SK-N-SH (cell line): ENCODE data around the gene SLC5A8. TPM values are rescaled to one million over a fixed set of nuclear protein-coding genes. Genes with fewer than 3 reads are reported as not detected.

Experiments
- CTCF ChIA-PET: fragments of 300-600, 350-600 bp; formaldehyde crosslinking; extraction: SDS; loops from one replicate; lab custom pipeline; 2021; lab: Yijun Ruan, JAX
- POLR2A ChIA-PET: fragments of 350-600 bp; sonication (Branson Sonifier 250); formaldehyde crosslinking; extraction: SDS; loops from one replicate; lab custom pipeline; 2020; ENCODE audit warnings: antibody characterized with exemption, inconsistent platforms; lab: Yijun Ruan, JAX
- DNase-seq: peaks from one replicate; pipeline ENCODE4 v3.0.0; 2012
- H2AFZ ChIP-seq: fragments of 200-600 bp; sonication (generic); 2 replicates; pipeline ENCODE4 v1.8.1; 2016; ENCODE audit warnings: antibody characterized with exemption, mild to moderate bottlenecking, low read depth
- H3F3A ChIP-seq: fragments of 200-600 bp; sonication (generic); replicated peaks from 2 replicates; pipeline ENCODE3; 2016; ENCODE audit warnings: antibody characterized with exemption, mild to moderate bottlenecking; ENCODE audit not compliant: insufficient read depth
- H3K27ac ChIP-seq, 2 experiments: fragments of 200-500 bp in 1 of 2; fragments of 200-600 bp in 1 of 2; sonication (Bioruptor generic) in 1 of 2; sonication (generic), shearing (Covaris generic) in 1 of 2; 2 replicates each; pipeline versions ENCODE4 v1.5.1 to v1.6.1; 2014 to 2016; ENCODE audit warnings: low read depth in 2 of 2, inconsistent platforms in 1 of 2, low read length in 1 of 2, mild to moderate bottlenecking in 1 of 2, mixed read lengths in 1 of 2
- H3K27me3 ChIP-seq: fragments of 200-600 bp; sonication (generic), shearing (Covaris generic); 2 replicates; pipeline ENCODE4 v1.6.1; 2016; ENCODE audit warnings: mixed run types; ENCODE audit not compliant: insufficient read depth
- H3K36me3 ChIP-seq, 2 experiments: fragments of 200-500 bp in 1 of 2; fragments of 200-600 bp in 1 of 2; sonication (Bioruptor generic) in 1 of 2; sonication (generic) in 1 of 2; replicated peaks in 1 of 2; 2 replicates each; pipeline versions ENCODE3 to v1.5.1; 2014 to 2016; ENCODE audit warnings: low read length in 1 of 2, mild to moderate bottlenecking in 1 of 2; ENCODE audit not compliant: insufficient read depth in 2 of 2, control insufficient read depth in 1 of 2
- H3K4me1 ChIP-seq, 2 experiments: fragments of 200-500 bp in 1 of 2; fragments of 200-600 bp in 1 of 2; sonication (Bioruptor generic) in 1 of 2; sonication (generic), shearing (Covaris generic) in 1 of 2; 2 replicates each; pipeline versions ENCODE4 v1.5.1 to v1.6.1; 2014 to 2016; ENCODE audit warnings: low read depth in 1 of 2, low read length in 1 of 2, mixed run types in 1 of 2; ENCODE audit not compliant: insufficient read depth in 2 of 2, control insufficient read depth in 1 of 2
- H3K4me2 ChIP-seq: fragments of 200-600 bp; sonication (generic), shearing (Covaris generic); 2 replicates; pipeline ENCODE4 v1.6.1; 2017; ENCODE audit warnings: mixed run types
- H3K4me3 ChIP-seq, 2 experiments: fragments of 200-500 bp in 1 of 2; fragments of 200-600 bp in 1 of 2; sonication (Bioruptor generic) in 1 of 2; sonication (generic), shearing (Covaris generic) in 1 of 2; 2 replicates each; pipeline versions ENCODE4 v1.5.1 to v1.8.1; 2014 to 2016; ENCODE audit warnings: low read depth in 2 of 2, inconsistent platforms in 1 of 2, low read length in 1 of 2, mild to moderate bottlenecking in 1 of 2, mixed read lengths in 1 of 2, moderate library complexity in 1 of 2
- H3K79me2 ChIP-seq: fragments of 200-600 bp; sonication (generic); 2 replicates; pipeline ENCODE4 v1.8.1; 2017; ENCODE audit warnings: mild to moderate bottlenecking; ENCODE audit not compliant: insufficient read depth
- H3K9ac ChIP-seq: fragments of 200-600 bp; sonication (generic); 2 replicates; pipeline ENCODE4 v1.6.1; 2017; ENCODE audit warnings: mixed run types
- H3K9me2 ChIP-seq: fragments of 200-600 bp; sonication (generic); 2 replicates; pipeline ENCODE4 v1.6.1; 2017; ENCODE audit warnings: mixed run types
- H3K9me3 ChIP-seq: fragments of 200-600 bp; sonication (generic); 2 replicates; pipeline ENCODE4 v1.6.1; 2017; ENCODE audit warnings: mixed run types, mild to moderate bottlenecking, moderate library complexity
- H4K20me1 ChIP-seq: fragments of 200-600 bp; sonication (generic); 2 replicates; pipeline ENCODE4 v1.6.1; 2017; ENCODE audit warnings: mild to moderate bottlenecking, mixed run types; ENCODE audit not compliant: insufficient read depth
- CTCF ChIP-seq: fragments of 200-600 bp; sonication (generic); IDR thresholded peaks from 2 replicates; pipeline ENCODE4 v1.6.1; 2017; ENCODE audit warnings: antibody characterized with exemption, mild to moderate bottlenecking, moderate library complexity
- EZH2phosphoT487 ChIP-seq: fragments of 200-600 bp; sonication (generic); IDR thresholded peaks from 2 replicates; pipeline ENCODE4 v1.6.1; 2017; ENCODE audit warnings: low read depth, mixed run types, mild to moderate bottlenecking, antibody characterized with exemption, moderate library complexity, borderline replicate concordance
- FOSL2 ChIP-seq: IDR thresholded peaks from 2 replicates; pipeline ENCODE4 v1.4.0; 2012; ENCODE audit warnings: low read depth, mild to moderate bottlenecking, moderate library complexity, borderline replicate concordance
- GABPA ChIP-seq: IDR thresholded peaks from 2 replicates; pipeline ENCODE4 v1.4.0; 2012; ENCODE audit warnings: low read depth, mild to moderate bottlenecking
- JUND ChIP-seq: IDR thresholded peaks from 2 replicates; pipeline ENCODE4 v1.4.0; 2012
- NRF1 ChIP-seq: IDR thresholded peaks from 2 replicates; pipeline ENCODE4 v1.6.1; 2012; ENCODE audit warnings: low read depth, mild to moderate bottlenecking, low read length
- REST ChIP-seq: IDR thresholded peaks from 2 replicates; pipeline ENCODE4 v1.6.1; 2012; ENCODE audit warnings: mild to moderate bottlenecking, low read depth, low read length, moderate library complexity
- RFX5 ChIP-seq: IDR thresholded peaks from 2 replicates; pipeline ENCODE4 v1.6.1; 2012; ENCODE audit warnings: mild to moderate bottlenecking, improper control_type of control experiment, low read length
- RXRA ChIP-seq: IDR thresholded peaks from 2 replicates; pipeline ENCODE4 v1.4.0; 2012; ENCODE audit warnings: low read depth, mild to moderate bottlenecking, borderline replicate concordance
- SIN3A ChIP-seq: IDR thresholded peaks from 2 replicates; pipeline ENCODE4 v1.6.1; 2012; ENCODE audit warnings: low read depth, mild to moderate bottlenecking, low read length, moderate library complexity, borderline replicate concordance
- SMC3 ChIP-seq: IDR thresholded peaks from 2 replicates; pipeline ENCODE4 v1.6.1; 2012; ENCODE audit warnings: low read depth, low read length, improper control_type of control experiment
- USF1 ChIP-seq: IDR thresholded peaks from 2 replicates; pipeline ENCODE4 v1.4.0; 2012; ENCODE audit warnings: low read depth, borderline replicate concordance
- YY1 ChIP-seq: IDR thresholded peaks from 2 replicates; pipeline ENCODE4 v1.4.0; 2012; ENCODE audit warnings: low read depth, mild to moderate bottlenecking
- WGBS: methylation state at CpG from one replicate; pipeline ENCODE4 v1.1.6; 2017; ENCODE audit warnings: low lambda C conversion rate; 5-methylcytosine and 5-hydroxymethylcytosine counted together
- polyA plus RNA-seq, 3 experiments: library from polyadenylated mRNA; depleted of rRNA; stranded (reverse); fragments of >200 nt; gene quantifications; 2 replicates each; pipeline ENCODE4 v1.2.3, GENCODE V29; 2012

SLC5A8 gene
- polyA plus RNA-seq, 1 of the 3 experiments (the other 2 are of a cell fraction), result not detected

- ChIA-PET POLR2A (no interaction called here), CTCF (no interaction called here)
Measured at GRCh38 chr12:101166866-101167265, 43.2 kb downstream of the SLC5A8 start.

More at GRCh38 chr12:101166866-101167265, 43.2 kb downstream of the SLC5A8 start:
- Histone ChIP-seq H3K9ac (no peak overlapping the region), H4K20me1 (no peaks in the 10 kb centered on the region), H2AFZ (no peak overlapping the region), H3K27ac (no peak overlapping the region), H3K79me2 (no peaks in the 10 kb centered on the region), H3K4me1 (no peaks in the 10 kb centered on the region)
- DNase-seq, result no peak
- TF ChIP-seq YY1 (no peak), FOSL2 (no peak), RFX5 (no peak), JUND (no peak), CTCF (no peak), NRF1 (no peak), EZH2phosphoT487 (no peak), RXRA (no peak), USF1 (no peak), REST (no peak), SMC3 (no peak), GABPA (no peak), SIN3A (no peak)
- TF ChIP-seq, all 33 proteins: peak for 0
- Histone ChIP-seq H3K9me2 (no peaks in the 10 kb centered on the region), H3F3A (no peaks in the 10 kb centered on the region), H3K27me3 (no peaks in the 10 kb centered on the region; the same call in 1 of the 2 replicates), H3K36me3 (no peaks in the 10 kb centered on the region), H3K4me2 (no peak overlapping the region), H3K4me3 (no peak overlapping the region), H3K9me3 (no peaks in the 10 kb centered on the region)
- WGBS, result 40% methylated on average over 5 of the region's 5 CpGs
